ENCODE results near the gene RAB32.
"Not testable (repeated sequence)": the region's sequence is repeated elsewhere in the genome, so short reads cannot be mapped to it uniquely, and the experiment has no call there.

Gene RAB32

DNA sequence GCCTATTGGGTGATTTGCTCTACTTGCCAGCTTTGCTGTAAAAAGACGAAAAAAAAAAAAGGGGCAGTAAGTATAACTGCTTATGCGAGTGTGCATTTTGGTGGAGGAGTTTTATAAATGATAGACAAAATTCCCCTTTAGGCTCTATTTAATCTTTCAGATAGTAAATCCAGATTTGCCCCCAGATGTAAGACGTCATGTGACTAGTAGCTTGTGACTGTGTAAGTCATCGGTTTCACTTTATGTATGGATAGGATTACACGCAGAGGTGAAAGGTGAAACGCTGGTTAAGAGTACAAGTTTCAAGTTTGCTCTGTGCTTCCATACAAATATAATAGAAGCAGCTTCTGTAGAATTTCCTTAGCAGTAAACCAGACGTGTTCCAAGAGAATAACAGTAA lies 7.9 kb downstream of the RAB32 start:
- no peak for DNase-seq
- TF ChIP-seq POLR2A (IDR thresholded peaks at IDR 0.05; ENCODE audit: low read length) = no peak
- no peak for TF ChIP-seq GATA1 (IDR thresholded peaks at IDR 0.05; ENCODE audit: low read depth, low read length)

DNA sequence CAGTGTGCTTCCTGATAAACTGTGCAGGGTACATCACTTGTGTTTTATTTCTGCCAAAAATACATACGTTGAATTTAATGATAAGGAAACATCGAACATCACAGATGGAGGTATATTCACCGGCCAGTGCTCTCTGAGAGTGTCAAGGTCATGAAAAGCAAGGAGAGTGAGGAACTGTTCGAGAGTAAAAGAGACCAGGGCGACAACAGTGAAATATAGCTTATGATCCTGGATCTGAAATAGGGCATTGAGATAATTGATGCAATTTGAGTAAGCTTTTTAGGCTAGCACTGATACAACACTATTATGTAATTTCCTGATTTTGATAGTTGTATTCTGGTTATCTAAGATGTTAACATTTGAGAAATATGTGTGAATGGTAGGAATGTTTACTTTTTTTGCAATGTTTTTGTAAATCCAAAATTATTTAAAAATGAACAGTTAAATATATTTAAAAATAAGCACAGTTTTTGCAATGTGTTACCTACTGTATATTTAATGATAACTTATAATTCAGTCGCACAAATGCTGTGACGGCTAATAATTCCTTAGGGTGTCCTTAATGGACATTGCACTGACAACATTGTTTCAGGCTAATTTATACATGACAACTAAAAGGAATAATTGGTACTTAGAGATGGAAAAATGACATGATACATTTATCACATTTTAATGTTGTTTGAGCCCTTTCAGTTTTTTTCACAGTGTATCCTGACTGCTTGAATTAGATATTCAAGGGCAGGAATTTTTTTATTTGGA lies 9.9 kb downstream of the RAB32 start:
- no peak for DNase-seq
- TF ChIP-seq GATA1 (IDR thresholded peaks at IDR 0.05; ENCODE audit: low read depth, low read length) (no peak), POLR2A (IDR thresholded peaks at IDR 0.05; ENCODE audit: low read length) (no peak)

DNA sequence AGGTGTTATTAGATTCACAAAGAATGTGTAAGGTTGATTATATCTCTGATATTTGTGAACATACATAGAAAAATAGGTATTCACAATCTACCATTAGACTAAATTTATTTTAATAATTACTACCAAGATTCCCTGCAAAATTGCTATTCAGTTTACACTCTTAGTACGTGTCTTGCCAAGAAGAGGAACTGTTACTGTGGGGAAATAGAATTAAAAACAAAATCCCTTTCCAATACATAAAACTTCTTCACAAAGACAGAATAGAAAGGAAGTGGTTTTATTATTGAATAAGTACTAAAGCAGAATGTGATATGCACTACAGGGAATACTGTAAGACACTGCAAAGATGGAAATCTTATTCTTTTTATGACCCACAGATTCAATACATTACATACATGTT lies 17.0 kb downstream of the RAB32 start:
- no peak for TF ChIP-seq POLR2A (IDR thresholded peaks at IDR 0.05; ENCODE audit: low read length)
- TF ChIP-seq GATA1 (IDR thresholded peaks at IDR 0.05; ENCODE audit: low read depth, low read length) = no peak
- no peak for DNase-seq

DNA sequence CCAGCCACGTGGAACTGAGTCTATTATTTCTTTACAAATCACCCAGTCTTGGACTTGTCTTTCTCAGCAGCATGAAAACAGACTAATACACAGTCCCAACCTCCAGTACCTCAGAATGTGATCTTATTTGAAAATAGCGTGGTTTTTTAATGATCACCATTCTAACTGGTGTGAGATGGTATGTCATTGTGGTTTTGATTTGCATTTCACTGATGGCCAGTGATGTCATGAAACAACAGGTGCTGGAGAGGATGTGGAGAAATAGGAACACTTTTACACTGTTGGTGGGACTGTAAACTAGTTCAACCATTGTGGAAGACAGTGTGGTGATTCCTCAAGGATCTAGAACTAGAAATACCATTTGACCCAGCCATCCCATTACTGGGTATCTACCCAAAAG lies 23.0 kb downstream of the RAB32 start:
- DNase-seq = not testable (repeated sequence)

DNA sequence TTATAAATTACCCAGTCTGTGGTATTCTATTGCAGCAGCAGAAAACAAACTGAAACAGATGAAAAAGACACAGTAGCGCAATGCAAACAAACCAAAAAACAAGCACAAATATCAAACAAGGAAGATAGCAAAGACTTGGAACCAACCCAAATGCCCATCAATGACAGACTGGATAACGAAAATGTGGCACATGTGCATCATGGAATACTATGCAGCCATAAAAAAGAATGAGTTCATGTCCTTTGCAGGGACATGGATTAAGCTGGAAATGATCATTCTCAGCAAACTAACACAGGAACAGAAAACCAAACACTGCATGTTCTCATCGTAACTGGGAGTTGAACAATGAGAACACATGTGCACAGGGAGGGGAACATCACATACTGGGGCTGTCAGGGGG lies 25.0 kb downstream of the RAB32 start:
- DNase-seq = not testable (repeated sequence)

DNA sequence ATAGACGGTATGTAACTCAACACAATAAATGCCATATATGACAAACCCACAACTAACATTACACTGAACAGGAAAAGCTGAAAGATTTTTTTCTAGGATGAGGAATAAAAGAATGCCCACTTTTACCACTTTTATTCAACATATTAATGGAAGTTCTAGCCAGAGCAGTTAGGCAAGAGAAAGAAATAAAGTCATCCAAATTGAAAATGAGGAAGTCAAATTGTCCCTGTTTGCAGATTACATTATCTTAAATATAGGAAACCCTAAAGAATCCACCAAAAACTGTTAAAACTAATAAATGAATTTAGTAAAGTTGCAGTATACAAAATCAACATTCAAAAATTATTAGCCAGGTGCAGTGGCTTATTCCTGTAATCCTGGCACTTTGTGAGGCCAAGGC lies 30.6 kb downstream of the RAB32 start:
- no peak for TF ChIP-seq POLR2A (IDR thresholded peaks at IDR 0.05; ENCODE audit: low read length)
- no peak for TF ChIP-seq GATA1 (IDR thresholded peaks at IDR 0.05; ENCODE audit: low read depth, low read length)
- no peak for DNase-seq

DNA sequence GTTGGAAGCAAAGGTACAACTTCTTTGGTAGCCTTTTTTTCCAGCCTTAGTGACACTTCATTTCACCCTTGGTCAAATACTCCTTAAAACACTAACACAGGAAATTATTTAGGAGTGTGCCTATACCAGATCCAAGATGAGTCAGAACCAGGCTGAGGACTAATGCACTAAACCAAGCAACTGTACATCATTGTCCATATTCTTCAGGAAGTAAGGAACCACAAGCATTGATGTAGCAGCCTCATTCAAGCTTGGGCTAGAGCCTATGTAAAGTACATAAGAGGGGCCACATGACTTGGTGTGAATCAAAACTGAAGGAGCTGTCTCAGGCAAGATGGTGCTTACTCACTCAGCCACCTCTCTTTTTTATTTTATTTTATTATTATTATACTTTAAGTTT lies 34.4 kb downstream of the RAB32 start:
- TF ChIP-seq POLR2A (IDR thresholded peaks at IDR 0.05; ENCODE audit: low read length) (no peak), GATA1 (IDR thresholded peaks at IDR 0.05; ENCODE audit: low read depth, low read length) (no peak)
- no peak for DNase-seq

DNA sequence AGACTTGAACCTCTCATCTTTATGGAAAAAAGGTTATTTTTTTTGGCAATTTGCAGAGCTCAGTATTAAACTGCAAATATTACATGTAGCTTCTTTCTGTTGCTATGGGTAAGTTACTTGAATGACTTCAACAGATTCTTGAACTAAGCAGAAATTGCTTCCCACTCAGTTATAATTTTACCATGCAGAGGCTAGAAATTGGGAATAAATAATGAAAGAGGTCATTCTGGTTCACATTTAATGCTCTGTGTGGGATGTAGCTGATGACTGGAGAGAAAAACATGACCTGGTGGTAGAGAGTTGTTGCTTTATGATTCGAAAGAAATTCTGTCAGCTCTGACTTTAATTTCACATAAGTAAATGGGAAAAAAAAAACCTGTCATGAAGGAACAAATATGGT lies 38.3 kb downstream of the RAB32 start:
- TF ChIP-seq POLR2A (IDR thresholded peaks at IDR 0.05; ENCODE audit: low read length) (no peak), GATA1 (IDR thresholded peaks at IDR 0.05; ENCODE audit: low read depth, low read length) (no peak)
- no peak for DNase-seq

DNA sequence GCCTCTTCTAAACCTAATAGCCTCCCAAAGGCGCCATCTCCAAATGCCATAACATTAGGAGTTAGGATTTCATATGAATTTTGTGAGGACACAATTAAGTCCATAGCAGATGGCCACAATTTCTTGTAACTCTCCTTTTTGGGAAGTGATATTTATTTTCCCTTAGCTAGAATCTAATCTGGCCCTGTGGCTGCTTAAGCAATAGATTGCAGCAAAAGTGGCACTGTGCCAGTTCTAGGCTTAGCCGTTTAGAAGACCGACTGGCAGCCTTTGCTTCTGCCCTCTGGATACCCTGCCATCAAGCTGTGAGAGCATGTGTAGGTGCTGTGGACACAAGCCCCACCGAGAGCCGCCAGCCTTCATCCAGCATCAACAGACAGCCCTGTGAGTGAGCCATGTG lies 39.2 kb downstream of the RAB32 start:
- TF ChIP-seq GATA1 (IDR thresholded peaks at IDR 0.05; ENCODE audit: low read depth, low read length) (no peak), POLR2A (IDR thresholded peaks at IDR 0.05; ENCODE audit: low read length) (no peak)
- DNase-seq = peak in 1 of 2 experiments; percentile 7

DNA sequence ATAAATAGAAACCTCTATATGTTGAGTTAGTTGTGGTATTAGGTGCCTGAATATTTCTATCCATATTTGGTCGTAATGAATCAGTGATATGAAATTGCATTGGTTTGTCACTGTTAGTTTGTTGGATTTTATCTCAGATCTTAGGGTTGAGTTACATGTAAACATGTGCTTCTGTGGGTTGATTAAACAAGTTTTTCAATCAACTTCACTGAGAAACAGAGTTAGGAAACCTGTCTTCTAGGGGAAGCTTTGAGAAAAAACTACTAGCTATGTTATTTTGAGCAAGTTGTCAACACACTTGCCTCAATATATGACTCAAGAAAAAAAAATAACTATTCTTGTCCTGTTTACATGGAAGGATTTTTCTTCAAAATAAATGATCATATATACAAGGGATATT lies 40.3 kb downstream of the RAB32 start:
- no peak for DNase-seq
- TF ChIP-seq GATA1 (IDR thresholded peaks at IDR 0.05; ENCODE audit: low read depth, low read length) (no peak), POLR2A (IDR thresholded peaks at IDR 0.05; ENCODE audit: low read length) (no peak)

DNA sequence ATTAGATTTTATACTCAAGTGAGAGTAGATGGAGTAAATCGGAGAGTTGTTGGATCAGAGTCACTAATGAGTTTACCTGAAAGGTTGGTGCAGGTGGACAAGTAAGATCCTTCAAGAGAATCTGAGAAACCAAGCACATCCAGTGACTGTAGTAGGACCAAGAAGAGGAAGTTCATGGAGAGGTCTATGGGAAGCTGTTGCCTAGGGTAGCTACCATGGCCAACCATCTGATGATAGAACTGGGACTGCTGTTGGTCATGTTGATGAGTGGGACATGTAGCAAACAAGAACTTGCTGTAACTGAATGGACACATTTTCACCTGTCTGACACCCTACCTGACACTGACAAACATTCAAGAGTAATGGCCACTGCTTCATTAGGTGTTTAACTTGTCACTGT lies 43.8 kb downstream of the RAB32 start:
- TF ChIP-seq POLR2A (IDR thresholded peaks at IDR 0.05; ENCODE audit: low read length) (no peak), GATA1 (IDR thresholded peaks at IDR 0.05; ENCODE audit: low read depth, low read length) (no peak)
- no peak for DNase-seq

DNA sequence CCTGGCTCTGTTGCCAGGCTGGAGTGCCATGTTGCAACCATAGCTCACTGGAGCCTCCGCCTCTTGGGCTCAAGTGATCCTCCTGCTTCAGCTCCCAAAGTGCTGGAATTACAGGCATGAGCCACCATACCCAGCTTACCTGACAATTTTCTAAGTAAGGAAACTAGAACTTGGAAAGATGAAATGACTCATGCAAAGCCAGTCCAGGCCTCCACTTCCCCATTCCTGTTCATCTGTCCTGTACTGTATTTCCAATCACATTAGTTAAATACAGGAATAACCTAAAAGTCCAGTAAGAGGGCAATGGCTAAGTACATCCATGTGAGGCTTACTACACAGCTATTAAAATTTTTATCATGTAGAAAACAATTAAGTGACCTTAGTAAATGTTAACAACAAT lies 46.9 kb downstream of the RAB32 start:
- TF ChIP-seq GATA1 (IDR thresholded peaks at IDR 0.05; ENCODE audit: low read depth, low read length) = no peak
- no peak for TF ChIP-seq POLR2A (IDR thresholded peaks at IDR 0.05; ENCODE audit: low read length)
- no peak for DNase-seq

DNA sequence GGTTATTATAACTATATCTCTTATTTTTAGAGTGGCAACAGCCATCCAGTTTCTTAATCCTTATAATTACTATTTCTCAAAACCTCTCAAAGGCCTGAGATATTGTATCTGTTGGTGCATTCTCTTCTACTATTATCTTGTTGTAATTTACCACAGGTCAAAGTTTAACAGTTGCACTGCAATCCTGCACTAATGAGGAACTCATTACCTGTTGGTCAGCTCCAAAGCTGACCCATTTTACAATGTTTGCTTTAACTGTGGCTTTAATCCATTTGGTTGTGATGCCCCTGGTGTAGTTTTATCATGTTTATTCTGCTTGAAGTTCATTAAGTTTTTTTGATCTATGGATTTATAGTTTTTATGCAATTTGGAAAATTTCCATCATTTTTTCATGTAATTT lies 48.8 kb downstream of the RAB32 start:
- DNase-seq = no peak
- TF ChIP-seq GATA1 (IDR thresholded peaks at IDR 0.05; ENCODE audit: low read depth, low read length) (no peak), POLR2A (IDR thresholded peaks at IDR 0.05; ENCODE audit: low read length) (no peak)

DNA sequence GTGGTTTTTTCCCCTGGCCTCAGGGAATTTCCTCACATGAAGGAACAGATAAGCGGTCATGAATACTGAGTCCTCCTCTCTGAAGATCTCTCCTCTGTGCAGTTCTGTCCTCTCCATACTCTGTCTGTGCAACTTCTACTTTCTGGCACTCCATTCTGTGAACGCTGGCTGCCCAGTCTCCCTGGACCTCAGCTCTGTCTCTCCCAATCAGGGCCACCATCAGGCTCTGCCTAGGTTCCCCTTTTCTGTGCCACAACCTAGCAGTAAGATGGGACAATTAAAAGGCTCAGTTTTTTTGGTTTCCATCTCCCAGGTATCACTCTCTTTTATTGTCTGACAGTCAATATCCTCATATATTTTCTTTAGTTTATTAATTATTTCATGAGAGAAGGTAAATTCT lies 50.4 kb downstream of the RAB32 start:
- DNase-seq = no peak
- no peak for TF ChIP-seq GATA1 (IDR thresholded peaks at IDR 0.05; ENCODE audit: low read depth, low read length)
- no peak for TF ChIP-seq POLR2A (IDR thresholded peaks at IDR 0.05; ENCODE audit: low read length)

DNA sequence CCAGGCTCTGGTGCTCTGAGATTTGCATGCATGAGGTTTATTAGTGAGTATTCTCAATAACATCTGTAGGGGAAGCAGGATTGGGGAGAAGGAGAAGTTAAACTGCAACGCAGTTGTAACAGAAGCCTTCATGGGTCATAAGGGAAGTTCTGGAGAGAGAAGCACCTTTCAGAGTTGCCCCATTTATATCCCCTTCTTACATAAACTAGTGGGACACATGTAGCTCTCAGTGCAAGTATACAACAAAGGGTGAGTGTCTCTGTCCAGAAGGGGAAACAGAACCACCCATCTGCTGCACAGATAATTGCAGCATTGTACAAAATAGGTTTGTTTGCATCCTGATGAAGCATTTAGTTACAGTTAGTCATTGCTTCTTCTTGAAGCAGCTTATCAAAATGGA lies 50.9 kb downstream of the RAB32 start:
- TF ChIP-seq POLR2A (IDR thresholded peaks at IDR 0.05; ENCODE audit: low read length) (no peak), GATA1 (IDR thresholded peaks at IDR 0.05; ENCODE audit: low read depth, low read length) (no peak)
- DNase-seq = no peak

All from erythroblast (primary cell).